Memory B cell (primary cell): ENCODE measurements around the gene NTM.
"Not testable (repeated sequence)": the region's sequence is repeated elsewhere in the genome, so short reads cannot be mapped to it uniquely, and the experiment has no call there.

Experiments
- ATAC-seq: fragments of 150-1000 bp; cut with Tn5 transposase; 2 replicates; pipeline ENCODE4 v1.10.0; 2021; ENCODE audit warnings: low read depth, mild to moderate bottlenecking, moderate library complexity
- DNase-seq, 2 donors: peaks; one replicate each; pipeline ENCODE4 v3.0.0; 2022; ENCODE audit warnings: low spot score in 2 of 2
- H3K27ac Mint-ChIP-seq: one replicate; pipeline ENCODE4 v1.8.0; 2022; ENCODE audit warnings: mild to moderate bottlenecking, moderate library complexity, mixed read lengths
- H3K27me3 Mint-ChIP-seq: one replicate; pipeline ENCODE4 v1.8.0; 2022; ENCODE audit warnings: mixed read lengths
- H3K36me3 Mint-ChIP-seq: one replicate; pipeline ENCODE4 v1.8.0; 2022; ENCODE audit warnings: mild to moderate bottlenecking, mixed read lengths
- H3K4me1 Mint-ChIP-seq: one replicate; pipeline ENCODE4 v1.8.0; 2022; ENCODE audit warnings: mixed read lengths
- H3K4me3 Mint-ChIP-seq: one replicate; pipeline ENCODE4 v1.8.0; 2022; ENCODE audit warnings: mild to moderate bottlenecking, moderate library complexity, mixed read lengths
- H3K9me3 Mint-ChIP-seq: one replicate; pipeline ENCODE4 v1.8.0; 2022; ENCODE audit warnings: mixed read lengths

The NTM gene

DNA sequence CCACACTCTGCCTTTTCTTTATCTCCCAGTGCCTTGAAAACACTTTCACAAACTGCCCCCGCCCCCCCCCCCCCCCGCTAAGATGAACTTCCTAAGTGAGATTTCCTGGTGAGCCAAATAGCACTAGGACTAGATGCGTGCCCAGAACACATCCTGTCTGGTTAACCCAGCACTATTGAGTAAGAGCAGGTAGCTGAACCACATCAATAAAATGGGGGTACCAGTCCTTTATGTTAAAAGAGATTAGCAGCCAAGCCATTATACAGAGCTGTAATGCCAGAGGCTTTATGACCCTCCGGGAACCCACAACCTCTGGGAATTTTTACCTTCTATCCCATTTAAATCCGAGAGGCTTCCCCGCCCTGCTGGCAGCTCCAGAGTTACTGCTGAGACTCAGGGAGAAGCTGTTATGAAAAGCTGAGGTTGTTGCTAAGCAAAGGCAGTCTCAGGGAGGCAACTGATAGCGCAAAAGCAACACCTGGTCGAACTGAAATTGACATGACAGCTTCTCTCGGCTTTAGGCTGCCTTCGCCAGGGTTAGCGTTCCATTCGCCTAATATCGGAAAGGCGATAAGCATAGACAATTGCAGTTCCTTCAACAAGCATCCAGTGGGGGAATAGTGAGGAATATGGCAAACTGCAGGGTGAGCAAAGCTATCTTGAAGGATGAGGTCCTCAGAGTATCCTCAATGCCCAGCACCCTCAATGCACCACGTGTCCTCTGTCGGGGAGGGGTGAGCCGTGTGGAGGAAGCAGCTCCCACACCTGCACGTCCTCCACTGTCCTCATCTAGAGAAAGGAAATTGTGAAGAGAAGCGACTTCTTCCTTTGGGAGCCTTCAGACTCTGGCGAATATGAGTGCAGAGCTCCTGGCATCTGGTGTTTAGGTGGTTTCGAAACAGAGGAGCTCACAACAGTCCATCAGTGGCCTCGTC, 977.0 kb downstream of the NTM start:
- DNase-seq (no peak), ATAC-seq (no peak)
- Mint-ChIP-seq H3K4me1 (no peaks in the 10 kb centered on the region), H3K9me3 (peaks cover 3% of the 10 kb centered on the region), H3K27me3 (peaks cover 2% of the 10 kb centered on the region), H3K4me3 (no peak overlapping the region), H3K36me3 (no peaks in the 10 kb centered on the region), H3K27ac (no peak overlapping the region)

DNA sequence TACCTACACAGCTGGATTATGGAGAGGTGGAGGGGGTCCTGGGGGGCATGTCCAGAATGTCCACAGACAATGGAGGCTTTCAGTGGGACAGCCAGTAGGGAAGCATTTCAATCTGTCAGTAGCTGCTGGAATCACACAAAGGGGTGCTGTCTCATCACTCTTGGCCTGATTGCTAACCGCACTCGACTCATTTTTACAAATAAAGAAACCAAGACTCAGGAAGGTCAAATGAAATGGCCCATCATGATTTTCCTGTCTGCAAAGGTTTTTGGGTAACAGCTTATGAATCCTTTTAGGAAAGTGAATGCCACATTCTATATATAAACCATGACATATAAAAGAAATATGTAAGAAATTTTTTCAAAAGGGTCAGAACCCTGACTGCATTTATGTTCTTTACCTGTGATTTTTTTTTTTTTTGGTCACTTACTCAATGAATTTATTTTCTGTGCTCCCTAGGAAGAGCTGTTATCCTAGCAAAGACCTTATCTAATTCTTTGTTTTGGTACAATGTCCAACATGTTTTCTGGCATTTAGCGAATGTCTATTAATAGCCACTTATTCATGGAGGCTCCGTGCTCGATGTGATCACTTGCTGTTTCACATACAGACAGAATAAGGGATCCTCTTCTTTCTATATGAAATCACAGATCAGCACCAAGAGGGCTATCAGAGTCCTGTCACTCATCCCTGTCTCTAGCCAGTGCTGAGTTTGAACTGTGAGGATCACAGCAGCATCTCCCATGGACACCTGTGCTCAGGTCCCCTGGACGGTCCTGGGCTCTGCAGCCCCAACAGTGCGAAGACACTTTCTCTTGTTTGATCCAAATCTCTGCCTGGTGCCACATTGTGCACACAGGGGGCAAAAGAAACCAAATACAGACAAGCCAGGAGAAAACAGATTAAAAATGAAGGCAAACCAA, 979.7 kb downstream of the NTM start:
- H3K36me3 Mint-ChIP-seq = no peaks in the 10 kb centered on the region
- H3K4me3 Mint-ChIP-seq = no peak overlapping the region
- H3K4me1 Mint-ChIP-seq = no peaks in the 10 kb centered on the region
- ATAC-seq = no peak
- DNase-seq = no peak
- H3K9me3 Mint-ChIP-seq = peaks cover 4% of the 10 kb centered on the region
- H3K27me3 Mint-ChIP-seq = no peaks in the 10 kb centered on the region
- no peak overlapping the region for H3K27ac Mint-ChIP-seq

DNA sequence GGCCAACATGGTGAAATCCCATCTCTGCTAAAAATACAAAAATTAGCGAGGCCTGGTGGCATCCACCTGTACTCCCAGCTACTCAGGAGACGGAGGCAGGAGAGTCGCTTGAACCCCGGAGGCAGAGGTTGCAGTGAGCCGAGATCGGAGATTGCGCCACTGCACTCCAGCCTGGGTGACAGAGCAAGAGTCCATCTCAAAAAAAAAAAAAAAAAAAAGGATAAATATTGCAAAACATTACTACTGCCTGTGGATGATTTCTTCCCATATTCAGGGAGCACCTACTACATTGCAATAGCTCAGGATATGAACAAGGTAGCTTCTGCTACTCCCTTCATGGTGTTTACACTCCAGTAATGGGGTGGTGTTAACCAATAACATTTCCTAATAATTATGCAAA, 980.6 kb downstream of the NTM start:
- H3K4me3 Mint-ChIP-seq = no peak overlapping the region
- H3K9me3 Mint-ChIP-seq = peaks cover 4% of the 10 kb centered on the region
- ATAC-seq (no peak), DNase-seq (no peak)
- no peaks in the 10 kb centered on the region for H3K4me1 Mint-ChIP-seq
- H3K27me3 Mint-ChIP-seq = no peaks in the 10 kb centered on the region
- no peaks in the 10 kb centered on the region for H3K36me3 Mint-ChIP-seq
- no peak overlapping the region for H3K27ac Mint-ChIP-seq

DNA sequence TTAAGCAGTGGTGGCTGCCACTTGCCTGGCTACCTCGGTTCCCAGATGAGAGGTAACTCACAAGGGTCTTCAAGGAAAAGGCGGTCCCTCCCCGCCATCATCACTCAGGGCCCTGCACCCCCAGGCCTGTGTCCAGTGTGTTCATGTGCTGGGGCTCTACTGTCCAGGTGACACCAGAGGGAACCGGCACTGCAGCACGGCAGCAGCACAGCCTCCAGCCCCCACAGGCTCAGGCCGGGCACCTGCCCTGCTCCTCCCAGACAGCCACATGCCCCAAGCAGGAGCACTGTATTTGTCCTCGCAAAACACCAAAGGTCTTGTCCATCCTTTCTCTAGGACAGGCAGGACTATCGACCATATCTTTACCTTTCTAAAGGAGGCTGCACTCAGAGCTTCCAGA, 982.1 kb downstream of the NTM start:
- Mint-ChIP-seq H3K27me3 (no peaks in the 10 kb centered on the region), H3K9me3 (peaks cover 4% of the 10 kb centered on the region), H3K4me1 (peaks cover 3% of the 10 kb centered on the region), H3K4me3 (no peak overlapping the region), H3K27ac (no peak overlapping the region), H3K36me3 (no peaks in the 10 kb centered on the region)
- no peak for DNase-seq
- ATAC-seq = no peak

DNA sequence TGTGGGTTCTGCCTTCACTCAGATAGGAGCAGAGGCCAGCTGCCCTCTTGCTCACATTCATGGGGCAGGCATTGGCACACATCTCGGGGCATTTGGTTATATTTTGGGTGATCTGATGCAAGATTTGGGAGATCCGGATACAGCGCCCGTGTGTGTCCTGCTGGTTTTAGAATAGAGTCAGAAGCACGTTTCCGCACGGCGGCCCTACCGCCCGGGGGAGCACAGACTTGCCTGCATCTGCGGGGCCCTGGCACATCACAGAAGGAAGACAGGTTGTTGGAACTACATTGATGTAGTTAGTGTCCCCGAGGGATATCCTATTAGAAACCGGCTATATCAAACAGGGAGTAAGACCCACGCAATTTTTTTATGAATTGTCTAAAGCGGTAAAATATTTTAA, 982.8 kb downstream of the NTM start:
- H3K4me3 Mint-ChIP-seq = no peak overlapping the region
- H3K9me3 Mint-ChIP-seq = peaks cover 4% of the 10 kb centered on the region
- DNase-seq = no peak
- H3K4me1 Mint-ChIP-seq = peaks cover 4% of the 10 kb centered on the region
- H3K27ac Mint-ChIP-seq = no peak overlapping the region
- ATAC-seq = no peak
- no peaks in the 10 kb centered on the region for H3K27me3 Mint-ChIP-seq
- H3K36me3 Mint-ChIP-seq = no peaks in the 10 kb centered on the region

DNA sequence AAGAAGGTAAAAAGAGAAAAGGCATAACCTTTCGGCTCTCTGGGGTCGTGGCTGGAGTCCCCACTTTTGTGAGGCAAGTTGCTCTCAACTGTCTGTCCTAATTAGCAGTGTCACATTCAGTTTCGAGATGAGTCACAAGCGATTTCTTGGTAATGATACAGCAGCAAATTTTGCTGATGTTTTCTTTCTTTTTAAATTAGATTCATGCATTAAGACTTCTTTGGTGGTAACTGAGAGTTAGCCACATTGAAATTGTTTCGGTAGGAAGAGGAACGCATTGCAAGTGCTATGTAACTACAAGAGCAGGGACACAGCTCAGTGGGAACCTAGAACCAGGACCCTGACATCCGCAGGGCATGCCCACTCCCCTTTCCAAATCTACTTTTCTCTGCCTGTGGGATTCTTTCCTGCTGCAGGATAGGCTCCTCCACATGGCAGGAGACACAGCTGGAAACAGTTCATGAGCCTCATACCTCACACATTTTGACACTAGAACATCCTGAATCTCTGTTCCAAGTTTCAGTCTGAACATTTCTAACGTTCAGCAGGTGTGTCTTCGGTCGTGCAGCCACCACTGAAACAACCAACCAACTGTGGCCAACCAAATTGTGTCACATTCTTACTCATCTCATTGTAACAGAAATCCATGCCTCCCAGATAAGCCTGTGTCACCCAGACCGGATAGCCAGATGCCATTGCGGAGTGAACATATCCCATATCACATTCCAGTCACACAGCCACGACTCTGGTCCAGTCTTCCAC, 987.6 kb downstream of the NTM start:
- Mint-ChIP-seq H3K27ac (no peak overlapping the region), H3K4me1 (peaks cover 9% of the 10 kb centered on the region), H3K27me3 (no peaks in the 10 kb centered on the region), H3K36me3 (no peaks in the 10 kb centered on the region), H3K9me3 (peaks cover 5% of the 10 kb centered on the region), H3K4me3 (no peak overlapping the region)
- DNase-seq = no peak
- ATAC-seq = no peak

DNA sequence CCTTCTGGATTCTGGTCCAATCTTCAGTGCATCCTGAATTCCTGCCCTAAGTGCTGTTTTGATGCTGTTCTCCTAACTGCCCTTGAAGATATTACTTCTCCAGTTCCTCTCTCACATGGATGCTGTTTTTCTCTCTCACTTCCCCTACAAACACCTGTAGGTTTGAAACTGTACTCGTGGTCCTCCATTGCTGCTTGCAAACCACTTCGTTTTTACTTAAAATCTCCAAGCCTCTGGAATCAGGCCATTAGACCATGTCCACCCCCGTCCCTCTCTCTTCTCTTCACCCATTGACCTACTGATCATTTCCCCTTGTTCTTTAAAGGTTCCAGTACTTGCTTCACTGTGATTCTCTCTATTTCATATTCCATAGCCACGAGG, 988.1 kb downstream of the NTM start:
- Mint-ChIP-seq H3K36me3 (no peaks in the 10 kb centered on the region), H3K27ac (no peak overlapping the region), H3K4me3 (no peak overlapping the region), H3K4me1 (peaks cover 9% of the 10 kb centered on the region), H3K9me3 (peaks cover 5% of the 10 kb centered on the region), H3K27me3 (no peaks in the 10 kb centered on the region)
- ATAC-seq (no peak), DNase-seq (no peak)

DNA sequence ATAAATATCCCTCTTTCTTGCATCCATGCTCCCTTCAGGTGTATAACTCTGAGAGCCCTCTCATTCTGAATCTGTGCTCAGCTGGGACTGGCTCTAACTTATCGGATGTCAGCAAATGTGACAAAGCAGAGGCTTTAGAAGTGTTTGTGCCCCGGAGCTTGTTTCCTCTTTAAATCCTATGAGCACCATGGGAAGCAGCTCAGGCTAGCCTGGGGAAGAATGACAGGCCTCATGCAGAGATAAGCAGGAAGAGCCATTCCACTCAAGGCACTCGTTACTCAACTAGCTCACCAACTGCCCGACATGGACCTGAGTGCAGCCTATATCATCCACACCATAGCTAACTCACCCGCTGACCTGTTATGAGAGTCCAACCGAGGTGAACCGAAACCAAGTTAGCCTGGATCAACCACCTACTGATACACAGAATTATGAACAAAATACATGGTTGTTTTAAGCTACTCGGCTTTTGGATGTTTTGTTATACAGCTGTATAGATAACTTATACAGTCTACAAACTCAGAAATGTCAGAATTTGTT, 990.7 kb downstream of the NTM start:
- no peak overlapping the region for H3K4me3 Mint-ChIP-seq
- H3K36me3 Mint-ChIP-seq = no peaks in the 10 kb centered on the region
- no peaks in the 10 kb centered on the region for H3K27me3 Mint-ChIP-seq
- no peak overlapping the region for H3K27ac Mint-ChIP-seq
- peaks cover 6% of the 10 kb centered on the region for H3K9me3 Mint-ChIP-seq
- peaks cover 9% of the 10 kb centered on the region for H3K4me1 Mint-ChIP-seq
- ATAC-seq (no peak), DNase-seq (no peak)

DNA sequence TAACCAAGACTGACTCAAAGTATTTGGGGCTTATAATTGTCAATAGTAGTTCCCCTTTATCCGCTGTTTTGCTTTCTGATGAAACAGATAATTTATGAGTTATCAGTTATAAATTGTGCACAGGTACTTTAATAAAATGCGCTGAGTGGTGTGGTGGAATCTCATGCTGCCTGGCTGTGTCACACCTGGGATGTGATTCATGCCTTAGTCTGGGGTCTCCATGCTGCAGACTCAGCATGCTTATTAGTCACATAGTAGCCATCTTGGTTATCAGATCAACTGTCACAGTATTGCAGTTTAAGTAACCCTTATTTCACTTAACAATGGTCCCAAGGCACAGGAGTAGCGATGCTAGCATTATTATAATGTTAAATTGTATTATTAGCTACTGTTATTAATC, 995.2 kb downstream of the NTM start:
- no peak overlapping the region for H3K27ac Mint-ChIP-seq
- no peaks in the 10 kb centered on the region for H3K27me3 Mint-ChIP-seq
- peaks cover 14% of the 10 kb centered on the region for H3K9me3 Mint-ChIP-seq
- no peak overlapping the region for H3K4me3 Mint-ChIP-seq
- no peaks in the 10 kb centered on the region for H3K36me3 Mint-ChIP-seq
- H3K4me1 Mint-ChIP-seq = no peaks in the 10 kb centered on the region
- DNase-seq = no peak
- no peak for ATAC-seq

DNA sequence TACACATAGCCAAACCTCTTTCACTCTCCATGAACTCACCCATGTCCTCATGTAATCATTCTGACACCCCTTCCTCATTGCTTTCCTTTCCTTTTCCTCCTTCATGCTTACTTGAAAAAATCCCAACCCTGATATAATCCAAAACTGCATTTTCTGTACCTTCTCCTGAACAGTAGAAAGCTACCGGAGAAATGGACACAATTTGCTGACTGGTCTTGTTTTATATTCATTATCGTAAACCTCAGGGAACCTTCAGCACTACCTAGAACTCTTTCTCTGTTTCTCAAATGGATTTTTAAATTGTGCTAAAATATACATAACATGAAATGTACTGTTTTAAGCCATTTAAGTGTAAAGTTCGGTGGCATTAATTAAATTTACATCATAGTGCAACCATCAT, 996.9 kb downstream of the NTM start:
- Mint-ChIP-seq H3K4me1 (no peaks in the 10 kb centered on the region), H3K9me3 (peaks cover 14% of the 10 kb centered on the region), H3K27me3 (no peaks in the 10 kb centered on the region), H3K4me3 (no peak overlapping the region), H3K36me3 (no peaks in the 10 kb centered on the region), H3K27ac (no peak overlapping the region)
- no peak for DNase-seq
- no peak for ATAC-seq

DNA sequence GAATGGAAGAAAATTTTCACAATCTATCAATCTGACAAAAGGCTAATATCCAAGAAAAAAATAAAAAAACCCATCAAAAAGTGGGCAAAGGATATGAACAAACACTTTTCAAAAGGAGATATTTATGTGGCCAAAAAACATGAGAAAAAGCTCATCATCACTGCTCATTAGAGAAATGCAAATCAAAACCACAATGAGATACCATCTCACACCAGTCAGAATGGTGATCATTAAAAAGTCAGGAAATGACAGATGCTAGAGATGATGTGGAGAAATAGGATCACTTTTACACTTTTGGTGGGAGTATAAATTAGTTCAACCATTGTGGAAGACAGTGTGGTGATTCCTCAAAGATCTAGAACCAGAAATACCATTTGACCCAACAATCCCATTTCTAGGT, 999.7 kb downstream of the NTM start:
- not testable (repeated sequence) for H3K4me3 Mint-ChIP-seq, H3K27me3 Mint-ChIP-seq, H3K4me1 Mint-ChIP-seq, H3K27ac Mint-ChIP-seq, DNase-seq, ATAC-seq, H3K36me3 Mint-ChIP-seq
- H3K9me3 Mint-ChIP-seq = peaks cover 11% of the 10 kb centered on the region

DNA sequence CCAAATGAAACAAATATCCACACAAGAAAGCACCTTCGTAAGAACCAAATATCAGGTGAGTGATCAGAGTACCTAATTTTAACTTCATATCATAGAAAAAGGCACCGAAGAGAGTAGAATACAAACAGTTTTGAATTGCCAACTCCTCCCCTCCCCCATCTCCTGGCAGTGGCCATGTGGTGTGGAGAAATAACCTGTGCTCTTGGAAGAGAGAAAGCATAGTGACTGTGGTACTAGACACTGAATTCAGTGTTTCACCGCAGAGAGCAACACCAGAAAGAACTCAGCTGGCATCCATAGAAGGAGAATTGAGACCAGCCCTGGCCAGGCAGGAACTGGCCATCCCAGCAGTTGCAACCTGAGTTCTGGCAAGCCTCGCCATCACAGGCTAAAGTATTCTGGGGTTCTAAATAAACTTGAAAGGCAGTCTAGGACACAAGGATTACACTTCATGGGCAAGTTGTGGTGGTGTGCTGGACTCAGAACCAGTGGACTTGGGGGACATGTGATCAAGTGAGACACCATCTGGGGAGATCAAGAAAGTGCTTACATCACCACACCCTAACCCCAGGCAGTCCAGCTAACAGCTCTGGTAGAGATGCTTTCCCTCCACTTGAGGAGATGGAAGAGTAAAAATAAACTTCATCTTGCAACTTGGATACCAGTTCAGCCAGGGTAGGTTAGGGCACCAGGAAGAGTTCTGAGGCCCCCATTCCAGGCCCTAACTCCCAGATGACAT, 1003.2 kb downstream of the NTM start:
- no peaks in the 10 kb centered on the region for H3K4me1 Mint-ChIP-seq
- no peaks in the 10 kb centered on the region for H3K27me3 Mint-ChIP-seq
- no peak overlapping the region for H3K4me3 Mint-ChIP-seq
- H3K36me3 Mint-ChIP-seq = no peaks in the 10 kb centered on the region
- no peak for DNase-seq
- no peak overlapping the region for H3K27ac Mint-ChIP-seq
- ATAC-seq = no peak
- peaks cover 5% of the 10 kb centered on the region for H3K9me3 Mint-ChIP-seq

DNA sequence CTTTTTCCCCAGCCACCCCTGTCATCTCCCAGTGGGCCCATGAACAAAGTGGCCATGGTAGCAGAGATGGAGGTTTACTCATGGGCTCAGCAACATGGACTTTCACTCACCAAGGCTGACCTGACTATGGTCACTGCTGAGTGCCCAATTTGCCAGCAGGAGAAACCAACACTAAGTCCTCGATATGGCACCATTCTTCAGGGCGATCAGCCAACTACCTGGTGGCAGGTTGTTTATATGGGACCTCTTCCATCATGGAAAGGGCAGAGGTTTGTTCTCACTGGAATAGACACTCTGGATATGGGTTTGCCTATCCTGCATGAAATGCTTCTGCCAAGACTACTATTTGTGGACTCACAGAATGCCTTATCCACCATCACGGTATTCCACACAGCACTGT, 1009.1 kb downstream of the NTM start:
- no peak for ATAC-seq
- Mint-ChIP-seq H3K27me3 (no peaks in the 10 kb centered on the region), H3K9me3 (peaks cover 4% of the 10 kb centered on the region), H3K27ac (no peak overlapping the region), H3K36me3 (no peaks in the 10 kb centered on the region), H3K4me1 (no peaks in the 10 kb centered on the region), H3K4me3 (no peak overlapping the region)
- DNase-seq = no peak
